ENCODE data around the gene MRAP. TPM values are rescaled to one million over a fixed set of nuclear protein-coding genes. Genes with fewer than 3 reads are reported as not detected.
"Not testable (repeated sequence)": the region's sequence is repeated elsewhere in the genome, so short reads cannot be mapped to it uniquely, and the experiment has no call there.

MRAP gene
- total and polyA plus RNA-seq, 8 donors = 0.30 to 0.55 TPM; not detected in 6

DNA sequence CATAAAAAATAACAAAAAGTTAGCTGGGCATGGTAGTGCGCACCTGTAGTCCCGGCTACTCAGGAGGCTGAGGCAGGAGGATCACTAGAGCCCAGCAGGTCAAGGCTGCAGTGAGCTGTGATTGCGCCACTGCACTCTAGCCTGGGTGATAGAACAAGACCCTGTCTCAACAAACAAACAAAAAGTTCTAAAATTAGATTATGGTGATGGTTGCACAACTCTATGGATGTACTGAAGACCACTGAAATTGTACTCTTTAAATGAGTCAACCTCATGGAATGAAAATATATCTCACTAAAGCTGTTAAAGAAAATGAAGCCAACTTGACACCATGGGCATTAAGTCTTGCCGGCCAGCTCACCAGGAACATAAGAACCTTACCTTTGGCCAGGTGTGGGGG is 9.1 kb downstream of the MRAP start:
- intact Hi-C loops (cut with DNase I; ENCODE audit: low total_unique reads) = no loop called here
- Histone ChIP-seq H3K27me3 (no peaks in the 10 kb centered on the region), H3K27ac (no peak overlapping the region), H3K4me3 (no peak overlapping the region), H3K9me3 (no peaks in the 10 kb centered on the region), H3K4me1 (no peaks in the 10 kb centered on the region), H3K36me3 (peaks cover 6 to 53% (median 37%) of the 10 kb centered on the region in 4 donors)
- no peak for DNase-seq
- TF ChIP-seq, protein P1, sequence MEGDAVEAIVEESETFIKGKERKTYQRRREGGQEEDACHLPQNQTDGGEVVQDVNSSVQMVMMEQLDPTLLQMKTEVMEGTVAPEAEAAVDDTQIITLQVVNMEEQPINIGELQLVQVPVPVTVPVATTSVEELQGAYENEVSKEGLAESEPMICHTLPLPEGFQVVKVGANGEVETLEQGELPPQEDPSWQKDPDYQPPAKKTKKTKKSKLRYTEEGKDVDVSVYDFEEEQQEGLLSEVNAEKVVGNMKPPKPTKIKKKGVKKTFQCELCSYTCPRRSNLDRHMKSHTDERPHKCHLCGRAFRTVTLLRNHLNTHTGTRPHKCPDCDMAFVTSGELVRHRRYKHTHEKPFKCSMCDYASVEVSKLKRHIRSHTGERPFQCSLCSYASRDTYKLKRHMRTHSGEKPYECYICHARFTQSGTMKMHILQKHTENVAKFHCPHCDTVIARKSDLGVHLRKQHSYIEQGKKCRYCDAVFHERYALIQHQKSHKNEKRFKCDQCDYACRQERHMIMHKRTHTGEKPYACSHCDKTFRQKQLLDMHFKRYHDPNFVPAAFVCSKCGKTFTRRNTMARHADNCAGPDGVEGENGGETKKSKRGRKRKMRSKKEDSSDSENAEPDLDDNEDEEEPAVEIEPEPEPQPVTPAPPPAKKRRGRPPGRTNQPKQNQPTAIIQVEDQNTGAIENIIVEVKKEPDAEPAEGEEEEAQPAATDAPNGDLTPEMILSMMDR (IDR thresholded peaks at IDR 0.05) = no peak
- WGBS, 5 donors = 94 to 97% (median 96%) methylated on average over 4 of the region's 4 CpGs

DNA sequence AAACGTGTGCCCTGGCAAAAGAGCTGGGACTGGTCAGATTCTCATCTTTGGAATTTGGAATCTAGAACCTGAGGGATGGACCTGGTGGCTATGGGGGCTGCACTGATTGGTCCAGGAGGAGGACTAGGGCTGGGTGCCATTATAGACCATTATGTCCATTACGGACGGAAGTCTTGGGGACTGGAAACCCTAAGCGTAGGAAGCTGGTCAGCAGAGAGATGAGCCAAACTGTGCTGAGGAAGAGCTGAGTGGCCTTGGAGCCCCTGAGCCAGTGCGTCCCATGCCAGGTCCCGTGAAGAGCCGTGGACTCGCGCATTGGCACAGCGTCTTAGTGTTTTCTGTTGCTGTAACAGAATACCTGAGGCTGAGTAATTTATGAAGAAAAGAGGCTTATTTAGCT is 10.0 kb downstream of the MRAP start:
- DNase-seq = no peak
- H3K9me3 ChIP-seq = no peaks in the 10 kb centered on the region
- WGBS, 5 donors = 90 to 98% (median 96%) methylated on average over 10 of the region's 10 CpGs
- no peak for TF ChIP-seq POLR2A (IDR thresholded peaks at IDR 0.05)
- TF ChIP-seq EP300 (IDR thresholded peaks at IDR 0.05) = no peak
- TF ChIP-seq, protein P1 (IDR thresholded peaks at IDR 0.05) = no peak
- TF ChIP-seq POLR2AphosphoS5 (IDR thresholded peaks at IDR 0.05) = no peak
- no peaks in the 10 kb centered on the region for H3K4me1 ChIP-seq
- no peaks in the 10 kb centered on the region for H3K27me3 ChIP-seq
- intact Hi-C loops (cut with DNase I; ENCODE audit: low total_unique reads) = no loop called here
- H3K27ac ChIP-seq = no peak overlapping the region
- H3K4me3 ChIP-seq = no peak overlapping the region
- H3K36me3 ChIP-seq = peaks cover 11 to 62% (median 47%) of the 10 kb centered on the region in 4 donors

DNA sequence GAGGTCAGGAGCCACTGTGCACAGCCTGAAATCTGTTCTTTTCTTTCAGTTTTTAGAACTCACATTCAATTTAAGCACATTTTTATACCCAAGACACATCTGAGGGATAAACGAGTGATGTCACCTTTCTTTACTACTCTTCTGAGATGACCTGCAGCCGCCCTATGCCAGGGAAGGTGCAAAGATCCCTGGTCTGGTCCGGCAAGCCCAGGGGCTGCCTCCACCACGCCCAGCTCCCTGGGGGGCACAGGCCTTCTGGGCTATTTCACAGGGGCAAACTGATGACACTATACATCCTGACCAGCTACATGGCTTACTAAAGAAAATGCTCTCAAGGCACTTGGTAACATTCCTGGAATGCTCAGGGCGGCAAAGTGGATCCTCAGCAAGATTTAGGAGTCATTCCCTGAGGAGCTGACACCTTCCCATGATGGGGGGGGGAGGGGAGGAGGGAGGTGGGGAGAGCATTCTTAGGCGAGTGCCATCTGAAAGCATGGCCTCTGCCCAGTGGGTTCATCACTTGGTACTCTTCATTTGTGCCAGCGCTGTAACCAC is 11.3 kb downstream of the MRAP start:
- WGBS, 5 donors = 92 to 95% (median 94%) methylated on average over 7 of the region's 7 CpGs
- no peaks in the 10 kb centered on the region for H3K27me3 ChIP-seq
- no peaks in the 10 kb centered on the region for H3K9me3 ChIP-seq
- H3K4me1 ChIP-seq = no peaks in the 10 kb centered on the region
- intact Hi-C loops (cut with DNase I; ENCODE audit: low total_unique reads) = no loop called here
- TF ChIP-seq EP300 (IDR thresholded peaks at IDR 0.05) (no peak), POLR2AphosphoS5 (IDR thresholded peaks at IDR 0.05) (no peak), POLR2A (IDR thresholded peaks at IDR 0.05) (no peak)
- TF ChIP-seq, protein P1 (IDR thresholded peaks at IDR 0.05) = no peak
- peaks cover 16 to 74% (median 60%) of the 10 kb centered on the region in 4 donors for H3K36me3 ChIP-seq
- H3K27ac ChIP-seq = no peak overlapping the region
- no peak overlapping the region for H3K4me3 ChIP-seq
- DNase-seq = no peak

DNA sequence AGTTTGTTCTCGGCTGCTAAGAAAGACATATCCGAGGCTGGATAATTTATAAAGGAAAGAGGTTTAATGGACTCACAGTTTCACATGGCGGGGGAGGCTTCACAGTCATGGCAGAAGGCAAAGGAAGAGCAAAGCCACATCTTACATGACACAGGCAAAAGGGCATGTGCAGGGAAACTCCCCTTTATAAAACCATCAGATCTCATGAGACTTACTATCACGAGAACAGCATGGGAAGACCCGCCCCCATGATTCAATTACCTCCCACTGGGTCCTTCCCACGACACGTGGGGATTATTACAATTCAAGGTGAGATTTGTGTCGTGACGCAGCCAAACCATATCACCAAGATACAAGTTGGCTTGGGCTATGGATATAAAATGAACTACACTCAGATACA is 12.3 kb downstream of the MRAP start:
- H3K4me3 ChIP-seq; H3K9me3 ChIP-seq; H3K27me3 ChIP-seq; H3K4me1 ChIP-seq; H3K27ac ChIP-seq; intact Hi-C loops (cut with DNase I; ENCODE audit: low total_unique reads); DNase-seq: not testable (repeated sequence)
- H3K36me3 ChIP-seq = peaks cover 16 to 83% (median 70%) of the 10 kb centered on the region in 4 donors
- 86 to 95% (median 91%) methylated on average over 9 of the region's 9 CpGs for WGBS, 5 donors

DNA sequence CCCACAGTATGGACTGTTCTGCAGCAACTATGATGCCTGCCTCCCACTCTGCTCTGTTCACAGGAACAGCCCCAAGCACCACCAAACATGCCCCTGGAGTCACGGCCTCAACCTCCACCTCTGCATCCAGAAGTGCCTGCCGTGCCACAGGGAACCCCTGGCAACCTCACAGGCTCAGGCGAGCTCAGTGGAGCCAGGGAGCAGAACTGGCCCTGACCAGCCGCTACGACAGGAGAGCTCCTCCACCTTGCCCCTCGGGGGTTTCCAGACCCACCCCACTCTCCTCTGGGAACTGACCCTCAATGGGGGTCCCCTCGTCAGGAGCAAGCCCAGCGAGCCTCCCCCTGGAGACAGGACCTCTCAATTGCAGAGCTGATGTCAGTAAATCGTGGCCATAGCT is 13.0 kb downstream of the MRAP start:
- Histone ChIP-seq H3K27me3 (no peaks in the 10 kb centered on the region), H3K27ac (no peak overlapping the region), H3K4me1 (no peaks in the 10 kb centered on the region), H3K9me3 (no peaks in the 10 kb centered on the region), H3K36me3 (peaks cover 22 to 89% (median 73%) of the 10 kb centered on the region in 4 donors), H3K4me3 (no peak overlapping the region)
- intact Hi-C loops (cut with DNase I; ENCODE audit: low total_unique reads) = no loop called here
- 95 to 97% (median 97%) methylated on average over 5 to 9 of the region's 9 CpGs for WGBS, 5 donors
- TF ChIP-seq, protein P1 (IDR thresholded peaks at IDR 0.05) = no peak
- no peak for TF ChIP-seq EP300 (IDR thresholded peaks at IDR 0.05)
- no peak for TF ChIP-seq POLR2A (IDR thresholded peaks at IDR 0.05)
- no peak for TF ChIP-seq POLR2AphosphoS5 (IDR thresholded peaks at IDR 0.05)
- DNase-seq = no peak

All from stomach (tissue), 9 donors.